BLaER1 (cell line): ENCODE data around the gene ZBTB46.

Experiments used
- H3K27ac ChIP-seq: shearing (Covaris generic); formaldehyde crosslinking; 2 replicates; pipeline ENCODE4 v1.8.1; 2022
- H3K27me3 ChIP-seq: shearing (Covaris generic); formaldehyde crosslinking; 2 replicates; pipeline ENCODE4 v1.8.1; 2022
- H3K36me3 ChIP-seq: shearing (Covaris generic); formaldehyde crosslinking; 2 replicates; pipeline ENCODE4 v1.8.1; 2022
- H3K4me1 ChIP-seq: shearing (Covaris generic); formaldehyde crosslinking; 2 replicates; pipeline ENCODE4 v1.8.1; 2022
- H3K4me2 ChIP-seq: shearing (Covaris generic); formaldehyde crosslinking; 2 replicates; pipeline ENCODE4 v1.8.1; 2022
- H3K4me3 ChIP-seq: shearing (Covaris generic); formaldehyde crosslinking; 2 replicates; pipeline ENCODE4 v1.8.1; 2022
- H3K9ac ChIP-seq: shearing (Covaris generic); formaldehyde crosslinking; 2 replicates; pipeline ENCODE4 v1.8.1; 2022
- H3K9me3 ChIP-seq: shearing (Covaris generic); formaldehyde crosslinking; 2 replicates; pipeline ENCODE4 v1.8.1; 2022
- H4K20me1 ChIP-seq: shearing (Covaris generic); formaldehyde crosslinking; 2 replicates; pipeline ENCODE4 v1.8.1; 2022
- Cebpa-rat ChIP-seq: shearing (Covaris generic); IDR thresholded peaks from 2 replicates; pipeline ENCODE4 v1.8.1; 2022

Gene ZBTB46

DNA sequence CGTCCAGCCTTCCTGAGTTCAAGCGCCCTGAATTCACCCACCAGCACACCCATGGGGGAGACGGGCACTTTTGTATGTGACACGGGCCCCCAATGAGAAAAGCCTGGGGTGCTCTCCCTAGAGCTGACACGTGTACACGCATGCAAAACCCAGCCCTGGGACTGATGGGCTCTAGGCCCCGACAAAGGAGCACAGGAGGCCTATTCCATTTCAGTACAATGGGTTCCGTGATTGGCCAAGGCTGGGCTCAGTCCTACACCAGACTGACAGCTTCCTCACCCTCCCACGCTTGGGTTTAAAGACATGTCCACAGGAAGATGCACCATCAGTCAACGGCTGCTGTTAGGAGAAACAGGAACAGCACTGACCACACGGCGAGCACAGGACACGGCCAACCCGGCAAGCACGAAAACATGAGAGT is 8.8 kb downstream of the ZBTB46 start:
- Histone ChIP-seq H4K20me1 (no peaks in the 10 kb centered on the region; the same call in 1 of the 2 replicates), H3K9me3 (no peaks in the 10 kb centered on the region), H3K27ac (no peak overlapping the region), H3K9ac (no peak overlapping the region), H3K4me2 (no peak overlapping the region), H3K4me1 (peaks cover 28% of the 10 kb centered on the region), H3K36me3 (no peaks in the 10 kb centered on the region), H3K27me3 (peaks cover 19% of the 10 kb centered on the region), H3K4me3 (no peak overlapping the region)
- TF ChIP-seq Cebpa-rat = no peak

DNA sequence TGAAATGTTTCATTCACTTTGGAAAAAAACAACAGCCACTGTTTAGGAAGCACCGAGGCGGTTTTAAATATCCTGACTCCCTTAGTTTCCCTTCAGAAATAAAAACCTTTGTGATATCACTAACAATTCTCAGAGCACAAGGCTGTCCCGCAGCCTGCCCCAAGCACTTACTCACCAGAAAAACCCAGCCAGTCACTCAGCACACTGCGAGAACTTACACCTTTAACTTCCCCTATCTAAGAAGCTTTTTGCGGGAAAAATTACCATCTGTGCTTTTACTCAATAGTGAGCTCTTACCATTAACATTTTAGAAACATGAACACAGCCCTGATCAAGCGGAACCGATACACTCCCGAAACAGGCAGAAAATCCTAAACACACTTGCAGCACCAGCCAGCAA is 9.3 kb downstream of the ZBTB46 start:
- Histone ChIP-seq H4K20me1 (no peaks in the 10 kb centered on the region; the same call in 1 of the 2 replicates), H3K4me1 (peaks cover 28% of the 10 kb centered on the region), H3K27ac (no peak overlapping the region), H3K9ac (no peak overlapping the region), H3K4me2 (no peak overlapping the region), H3K36me3 (no peaks in the 10 kb centered on the region), H3K27me3 (peaks cover 15% of the 10 kb centered on the region), H3K4me3 (no peak overlapping the region), H3K9me3 (no peaks in the 10 kb centered on the region)
- no peak for TF ChIP-seq Cebpa-rat

DNA sequence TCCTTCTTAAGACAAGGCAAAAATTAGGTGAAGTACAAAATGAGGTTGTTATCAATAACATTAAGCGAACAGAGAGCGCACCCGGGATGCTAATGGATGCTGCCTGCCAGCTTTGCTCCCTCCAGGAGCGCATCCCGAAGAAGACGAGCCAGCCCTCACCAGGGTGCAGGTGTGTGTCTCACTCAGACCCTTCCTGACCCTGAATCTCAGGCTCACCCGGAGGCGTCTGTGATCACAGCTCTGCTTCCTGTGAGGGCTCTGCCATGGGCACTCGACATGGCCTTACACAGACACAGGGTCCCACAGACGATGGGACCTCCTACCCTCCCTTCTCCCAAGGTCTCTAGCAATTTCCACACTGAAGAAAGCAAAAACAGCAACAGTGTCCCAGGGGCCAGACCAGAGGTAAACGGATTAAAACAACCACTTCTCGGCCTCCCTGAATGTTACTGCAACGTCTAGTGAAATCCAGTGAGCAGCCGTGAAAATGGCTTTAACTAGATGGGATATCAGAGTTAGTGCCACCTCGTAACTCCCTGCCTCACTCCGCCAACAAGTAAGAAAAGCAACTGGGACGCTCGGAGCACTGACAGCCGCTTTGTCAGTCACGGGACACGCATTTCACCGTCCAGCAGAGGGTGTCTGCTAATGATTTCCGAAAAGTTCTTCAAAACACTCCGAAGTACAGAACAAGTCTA is 11.7 kb downstream of the ZBTB46 start:
- Histone ChIP-seq H4K20me1 (no peaks in the 10 kb centered on the region), H3K4me2 (peak overlapping the region; percentile 59)
- no peak for TF ChIP-seq Cebpa-rat

DNA sequence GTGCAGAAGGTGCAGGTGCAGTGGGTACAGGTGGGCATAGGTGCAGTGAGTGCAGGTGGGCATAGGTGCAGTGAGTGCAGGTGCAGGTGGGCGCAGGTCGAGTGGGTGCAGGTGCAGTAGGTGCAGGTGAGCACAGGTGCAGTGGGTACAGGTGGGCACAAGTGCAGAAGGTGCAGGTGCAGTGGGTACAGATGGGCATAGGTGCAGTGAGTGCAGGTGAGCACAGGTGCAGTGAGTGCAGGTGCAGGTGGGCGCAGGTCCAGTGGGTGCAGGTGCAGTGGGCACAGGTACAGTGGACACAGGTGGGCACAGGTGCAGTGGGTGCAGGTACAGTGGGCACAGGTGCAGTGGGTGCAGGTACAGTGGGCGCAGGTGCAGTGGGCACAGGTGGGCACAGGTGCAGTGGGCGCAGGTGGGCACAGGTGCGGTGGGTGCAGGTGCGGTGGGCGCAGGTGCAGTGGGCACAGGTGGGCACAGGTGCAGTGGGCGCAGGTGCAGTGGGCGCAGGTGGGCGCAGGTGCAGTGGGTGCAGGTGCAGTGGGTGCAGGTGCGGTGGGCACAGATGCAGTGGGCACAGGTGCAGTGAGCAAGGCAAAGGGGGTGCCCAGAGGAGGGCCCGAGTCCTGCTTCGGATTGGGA is 15.3 kb downstream of the ZBTB46 start:
- no peaks in the 10 kb centered on the region for H3K9me3 ChIP-seq
- no peak overlapping the region for H3K4me3 ChIP-seq
- peaks cover 21% of the 10 kb centered on the region for H3K4me1 ChIP-seq
- H3K36me3 ChIP-seq = no peaks in the 10 kb centered on the region
- H3K9ac ChIP-seq = no peak overlapping the region
- no peak overlapping the region for H3K27ac ChIP-seq
- TF ChIP-seq Cebpa-rat = no peak
- no peaks in the 10 kb centered on the region for H3K27me3 ChIP-seq
- no peak overlapping the region for H3K4me2 ChIP-seq
- no peaks in the 10 kb centered on the region for H4K20me1 ChIP-seq

More for the DNA sequence above, 11.7 kb downstream of the ZBTB46 start:
- Histone ChIP-seq H3K9me3 (no peaks in the 10 kb centered on the region), H3K36me3 (no peaks in the 10 kb centered on the region), H3K9ac (peak overlapping the region; percentile 16; the same call in 1 of the 2 replicates), H3K27me3 (no peaks in the 10 kb centered on the region), H3K4me1 (peaks cover 28% of the 10 kb centered on the region), H3K27ac (no peak overlapping the region), H3K4me3 (no peak overlapping the region)

DNA sequence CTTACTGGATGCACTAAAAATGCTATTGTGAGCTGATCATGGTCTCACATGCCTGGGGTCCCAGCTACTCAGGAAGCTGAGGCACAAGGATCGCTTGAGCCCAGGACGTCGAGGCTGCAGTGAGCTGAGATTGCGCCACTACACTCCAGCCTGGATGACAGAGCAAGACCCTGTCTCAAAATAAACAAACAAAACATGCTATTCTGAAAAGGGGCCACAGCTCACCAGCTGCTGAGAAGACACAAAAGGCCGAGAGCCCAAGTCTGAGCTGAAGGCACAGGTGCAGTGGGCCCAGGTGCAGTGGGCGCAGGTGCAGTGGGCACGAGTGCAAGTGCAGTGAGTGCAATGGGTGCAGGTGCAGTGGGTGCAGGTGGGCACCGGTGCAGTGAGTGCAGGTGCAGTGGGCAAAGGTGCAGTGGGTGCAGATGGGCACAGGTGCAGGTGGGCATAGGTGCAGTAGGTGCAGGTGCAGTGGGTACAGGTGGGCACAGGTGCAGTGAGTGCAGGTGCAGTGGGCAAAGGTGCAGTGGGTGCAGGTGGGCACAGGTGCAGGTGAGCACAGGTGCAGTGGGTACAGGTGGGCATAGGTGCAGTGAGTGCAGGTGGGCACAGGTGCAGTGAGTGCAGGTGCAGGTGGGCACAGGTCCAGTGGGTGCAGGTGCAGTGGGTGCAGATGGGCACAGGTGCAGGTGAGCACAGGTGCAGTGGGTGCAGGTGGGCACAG is 16.0 kb downstream of the ZBTB46 start:
- peak; percentile 26; the same call in 1 of the 2 replicates for TF ChIP-seq Cebpa-rat
- no peaks in the 10 kb centered on the region for H3K36me3 ChIP-seq
- no peak overlapping the region for H3K4me3 ChIP-seq
- no peak overlapping the region for H3K4me2 ChIP-seq
- H3K9ac ChIP-seq = no peak overlapping the region
- peaks cover 28% of the 10 kb centered on the region for H3K4me1 ChIP-seq
- no peaks in the 10 kb centered on the region for H3K27me3 ChIP-seq
- no peaks in the 10 kb centered on the region for H3K9me3 ChIP-seq
- H3K27ac ChIP-seq = no peak overlapping the region
- no peaks in the 10 kb centered on the region for H4K20me1 ChIP-seq

DNA sequence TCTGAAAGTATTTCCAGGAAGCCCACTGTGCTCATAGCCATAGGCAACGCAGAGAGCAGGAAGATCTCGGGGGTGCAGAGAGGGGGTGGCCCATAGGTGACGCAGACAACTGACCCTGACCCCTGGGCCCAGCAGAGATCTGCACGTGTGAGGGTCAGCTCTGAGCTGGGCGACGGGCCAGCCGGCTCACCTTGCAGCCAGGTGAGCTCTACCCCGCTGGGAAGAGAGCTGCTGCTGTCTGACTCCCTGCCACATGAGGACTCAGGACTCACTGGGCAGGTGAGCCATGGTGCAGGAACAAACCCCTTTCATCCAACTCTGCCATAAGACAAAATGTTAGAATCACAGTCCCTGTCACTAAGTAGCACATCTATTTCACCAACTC is 19.6 kb downstream of the ZBTB46 start:
- no peaks in the 10 kb centered on the region for H3K36me3 ChIP-seq
- no peak for TF ChIP-seq Cebpa-rat
- H3K4me1 ChIP-seq = peaks cover 14% of the 10 kb centered on the region
- H3K9me3 ChIP-seq = no peaks in the 10 kb centered on the region
- H3K27ac ChIP-seq = no peak overlapping the region
- H3K9ac ChIP-seq = no peak overlapping the region
- no peaks in the 10 kb centered on the region for H3K27me3 ChIP-seq
- no peak overlapping the region for H3K4me2 ChIP-seq
- H3K4me3 ChIP-seq = no peak overlapping the region
- H4K20me1 ChIP-seq = no peaks in the 10 kb centered on the region

DNA sequence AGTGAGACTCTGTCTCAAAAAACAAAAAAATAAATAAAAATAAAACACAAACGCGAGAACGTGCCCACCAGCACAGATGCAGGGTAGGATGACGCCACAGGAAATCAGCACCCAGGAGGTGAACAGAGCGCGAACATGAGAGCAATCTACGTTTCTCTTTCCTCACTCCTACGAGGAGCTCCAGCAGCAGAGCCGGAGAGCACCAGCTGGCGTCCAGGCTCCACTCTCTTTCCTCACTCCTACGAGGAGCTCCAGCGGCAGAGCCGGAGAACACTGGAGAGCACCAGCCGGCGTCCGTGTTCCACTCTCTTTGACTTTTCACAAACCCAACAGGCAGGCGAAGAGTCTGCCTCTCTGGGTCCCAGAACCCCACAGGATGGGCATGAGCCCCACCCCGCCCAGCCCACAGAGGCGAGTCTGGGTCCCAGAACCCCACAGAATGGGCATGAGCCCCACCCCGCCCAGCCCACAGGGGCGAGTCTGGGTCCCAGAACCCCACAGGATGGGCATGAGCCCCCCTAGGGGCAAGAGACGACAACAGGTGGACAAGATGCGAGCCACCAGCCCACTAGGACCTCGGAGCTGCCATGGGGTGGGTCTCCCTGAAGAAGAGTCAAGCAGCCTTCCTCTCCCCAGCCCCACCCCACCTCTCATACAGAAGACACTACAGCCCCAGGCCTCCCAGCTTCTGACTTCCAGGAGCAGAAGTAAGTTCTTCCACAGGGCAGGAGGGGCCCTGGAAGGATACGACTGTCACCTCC is 20.2 kb downstream of the ZBTB46 start:
- no peaks in the 10 kb centered on the region for H3K9me3 ChIP-seq
- H3K9ac ChIP-seq = no peak overlapping the region
- peaks cover 14% of the 10 kb centered on the region for H3K4me1 ChIP-seq
- H3K27ac ChIP-seq = no peak overlapping the region
- H3K4me3 ChIP-seq = no peak overlapping the region
- H3K27me3 ChIP-seq = no peaks in the 10 kb centered on the region
- no peak for TF ChIP-seq Cebpa-rat
- H4K20me1 ChIP-seq = no peaks in the 10 kb centered on the region
- peak overlapping the region; percentile 33; the same call in 1 of the 2 replicates for H3K4me2 ChIP-seq
- no peaks in the 10 kb centered on the region for H3K36me3 ChIP-seq

DNA sequence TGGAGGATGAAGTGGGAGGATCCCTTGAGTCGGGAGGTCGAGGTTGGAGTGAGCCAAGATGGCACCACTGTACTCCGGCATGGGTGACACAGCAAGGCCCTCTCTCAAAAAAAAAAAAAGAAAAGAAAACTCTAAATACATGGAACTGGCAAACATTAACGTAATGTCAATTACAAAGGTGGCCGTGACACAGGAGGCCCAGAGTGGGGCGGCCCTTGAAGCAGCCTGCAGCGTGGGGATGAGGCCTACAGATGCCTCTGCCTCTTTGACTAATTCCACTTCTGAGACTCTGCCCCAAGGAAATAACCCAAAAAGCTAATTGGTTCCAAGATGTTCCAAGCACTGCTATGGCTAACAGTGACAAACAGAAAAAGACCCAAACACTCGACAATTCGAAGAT is 21.2 kb downstream of the ZBTB46 start:
- Histone ChIP-seq H3K4me2 (peak overlapping the region; percentile 33; the same call in 1 of the 2 replicates), H3K4me1 (peaks cover 20% of the 10 kb centered on the region), H3K27me3 (no peaks in the 10 kb centered on the region), H3K4me3 (no peak overlapping the region), H3K36me3 (no peaks in the 10 kb centered on the region), H3K27ac (no peak overlapping the region), H3K9me3 (no peaks in the 10 kb centered on the region), H3K9ac (no peak overlapping the region), H4K20me1 (no peaks in the 10 kb centered on the region)
- no peak for TF ChIP-seq Cebpa-rat

DNA sequence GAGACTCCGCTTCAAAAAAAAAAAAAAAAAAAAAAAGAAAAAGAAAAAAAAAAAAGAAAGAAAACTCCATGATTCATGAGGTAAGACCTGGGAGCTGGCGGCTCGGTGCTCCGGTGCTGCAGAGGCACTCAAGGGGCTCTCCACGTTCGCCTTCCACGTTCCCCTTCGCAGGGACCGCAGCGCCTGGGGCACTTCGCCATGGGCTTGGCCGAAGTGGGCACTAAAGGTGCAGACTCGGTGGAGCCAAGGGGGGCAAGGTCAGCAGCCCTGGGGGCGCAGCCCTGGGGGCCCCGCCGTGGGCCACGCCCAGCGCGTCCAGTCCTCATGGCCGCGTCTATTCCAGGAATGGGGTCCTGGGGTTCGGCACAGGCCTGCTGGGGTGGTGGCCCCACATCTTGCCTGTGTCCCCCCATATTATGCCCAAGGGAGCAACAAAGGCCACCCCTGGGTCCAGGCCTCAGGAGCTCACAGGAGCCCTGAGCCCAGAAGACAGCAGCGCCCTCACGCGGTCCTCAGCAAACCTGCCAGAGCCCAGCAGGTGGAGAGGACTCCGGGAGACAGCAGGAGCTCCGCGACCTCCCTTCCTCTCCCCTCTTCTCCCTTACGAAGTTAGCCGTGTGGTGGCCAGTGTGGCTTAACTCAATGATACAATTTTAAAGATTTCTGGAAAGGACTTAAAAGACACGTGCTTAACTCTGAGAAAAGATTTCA is 21.9 kb downstream of the ZBTB46 start:
- Histone ChIP-seq H3K4me2 (no peak overlapping the region), H3K27me3 (peaks cover 3% of the 10 kb centered on the region), H4K20me1 (no peaks in the 10 kb centered on the region), H3K36me3 (no peaks in the 10 kb centered on the region), H3K9ac (no peak overlapping the region), H3K4me1 (peaks cover 23% of the 10 kb centered on the region), H3K27ac (no peak overlapping the region), H3K9me3 (no peaks in the 10 kb centered on the region), H3K4me3 (no peak overlapping the region)
- no peak for TF ChIP-seq Cebpa-rat
